GM18505 (cell line): Measurements from ENCODE around the gene LRP2.

Experiments used
- ATAC-seq: cut with Tn5 transposase; IDR thresholded peaks from one replicate; pipeline ENCODE4 v1.9.1; 2021; ENCODE audit not compliant: unreplicated experiment
- POLR2A ChIP-seq: IDR thresholded peaks from 4 replicates; pipeline ENCODE4 v1.6.1; 2011; ENCODE audit warnings: borderline replicate concordance; ENCODE audit not compliant: insufficient read depth, insufficient read length; ENCODE audit errors: extremely low read depth

Gene LRP2

GRCh38 chr2:169225233-169225750, 137.0 kb downstream of the LRP2 start:
- no peak for ATAC-seq
- TF ChIP-seq POLR2A, result no peak

DNA sequence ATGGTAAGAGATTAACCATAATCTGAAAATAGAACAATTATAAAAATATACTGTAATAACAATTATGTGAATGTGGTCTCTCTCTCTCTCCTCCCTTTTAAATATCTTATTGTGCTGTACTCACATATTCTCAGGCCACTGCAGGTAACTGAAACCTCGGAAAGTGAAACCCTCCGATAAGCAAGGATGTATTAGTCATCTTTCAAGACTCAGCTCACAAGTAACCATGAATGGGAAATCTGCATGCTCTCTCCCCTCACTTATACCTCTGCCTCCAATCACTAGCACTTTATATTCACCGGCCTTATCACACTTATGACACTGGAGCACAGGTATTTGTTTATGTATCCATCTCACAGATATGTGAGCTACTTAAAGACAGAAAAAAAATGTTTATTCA, 139.7 kb downstream of the LRP2 start:
- no peak for ATAC-seq
- TF ChIP-seq POLR2A, result no peak

GRCh38 chr2:169221745-169222369, 140.5 kb downstream of the LRP2 start:
- no peak for TF ChIP-seq POLR2A

DNA sequence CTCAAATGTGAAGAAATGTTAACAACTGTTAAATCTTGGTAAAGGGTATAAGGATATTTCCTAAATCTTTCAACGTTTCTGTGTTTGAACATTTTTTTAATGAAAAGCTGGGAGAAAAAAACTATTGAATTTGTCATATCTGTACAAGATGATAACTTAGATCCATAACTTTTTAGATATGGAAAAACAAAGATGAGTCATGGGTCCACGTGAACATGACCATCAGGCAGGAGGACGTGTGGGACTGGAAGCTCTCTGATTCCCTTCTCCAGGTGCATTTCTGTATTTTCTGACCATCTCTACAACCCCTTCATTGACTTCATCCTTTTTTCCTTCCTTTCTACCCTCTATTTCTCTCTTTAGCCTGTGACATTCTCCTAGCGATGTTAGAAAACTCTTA, 151.4 kb downstream of the LRP2 start:
- no peak for TF ChIP-seq POLR2A
- ATAC-seq, result no peak

More at GRCh38 chr2:169221745-169222369, 140.5 kb downstream of the LRP2 start:
- ATAC-seq, result no peak

GRCh38 chr2:169208026-169208425, 154.3 kb downstream of the LRP2 start:
- ATAC-seq, result no peak
- TF ChIP-seq POLR2A, result no peak

DNA sequence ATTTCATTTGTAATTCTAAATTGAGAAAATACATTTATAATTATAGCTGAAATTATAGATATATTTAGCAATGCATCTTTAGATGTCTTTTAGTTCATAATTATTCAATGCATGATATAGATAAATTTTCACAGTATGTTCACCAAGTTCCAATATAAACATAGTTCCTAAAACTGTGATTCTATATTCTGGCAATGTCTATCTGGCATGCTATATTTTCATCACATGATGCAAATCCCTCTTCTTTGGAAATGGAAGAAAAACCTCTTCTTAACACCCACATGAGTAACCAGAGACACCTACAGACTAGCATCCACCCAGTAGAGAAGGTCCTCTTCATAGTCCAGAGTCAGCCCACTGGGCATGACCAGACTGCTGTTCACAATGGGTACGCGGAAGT, 157.2 kb downstream of the LRP2 start:
- no peak for ATAC-seq
- no peak for TF ChIP-seq POLR2A

- TF ChIP-seq POLR2A, result no peak
- ATAC-seq, result no peak
Measured at GRCh38 chr2:169203952-169204351, 158.4 kb downstream of the LRP2 start.

DNA sequence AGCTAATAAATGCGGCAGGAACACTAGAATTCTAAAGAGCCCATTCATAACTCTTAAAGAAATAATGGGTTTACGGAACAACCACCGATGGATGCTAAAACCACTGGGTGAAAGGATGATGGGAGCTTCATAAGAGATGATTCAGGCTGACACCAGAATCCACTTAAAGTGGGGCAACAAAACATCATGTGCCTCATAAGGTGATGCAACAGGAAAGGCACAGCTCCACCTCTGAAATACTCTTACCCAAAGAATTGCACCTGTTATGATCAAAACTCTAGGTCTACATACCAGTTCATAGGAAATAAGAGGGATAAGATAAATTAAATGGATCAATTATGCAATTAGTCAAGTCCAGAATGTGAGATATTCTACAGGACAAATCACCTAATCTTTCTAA, 161.6 kb downstream of the LRP2 start:
- no peak for ATAC-seq
- TF ChIP-seq POLR2A, result no peak

DNA sequence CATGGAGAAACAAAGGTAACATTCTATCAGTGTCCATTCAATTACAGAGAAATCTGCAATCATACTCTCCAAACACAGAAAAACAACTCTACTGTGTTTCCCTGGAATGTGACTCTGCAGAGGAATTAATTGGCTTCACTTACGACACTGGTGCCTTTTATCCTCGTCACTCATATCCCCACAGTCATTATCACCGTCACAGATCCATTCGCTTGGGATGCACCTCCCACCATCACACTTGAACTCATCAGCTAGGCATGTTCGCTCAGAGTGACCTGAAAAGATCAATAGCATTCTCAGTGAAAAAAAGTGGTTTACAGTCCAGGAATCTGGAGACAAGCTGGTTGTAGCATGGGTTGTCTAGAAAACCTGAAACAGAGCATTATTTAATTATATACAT, 168.7 kb downstream of the LRP2 start:
- no peak for TF ChIP-seq POLR2A
- ATAC-seq, result no peak

- no peak for ATAC-seq
- no peak for TF ChIP-seq POLR2A
Measured at GRCh38 chr2:169190197-169190775, 172.0 kb downstream of the LRP2 start.

DNA sequence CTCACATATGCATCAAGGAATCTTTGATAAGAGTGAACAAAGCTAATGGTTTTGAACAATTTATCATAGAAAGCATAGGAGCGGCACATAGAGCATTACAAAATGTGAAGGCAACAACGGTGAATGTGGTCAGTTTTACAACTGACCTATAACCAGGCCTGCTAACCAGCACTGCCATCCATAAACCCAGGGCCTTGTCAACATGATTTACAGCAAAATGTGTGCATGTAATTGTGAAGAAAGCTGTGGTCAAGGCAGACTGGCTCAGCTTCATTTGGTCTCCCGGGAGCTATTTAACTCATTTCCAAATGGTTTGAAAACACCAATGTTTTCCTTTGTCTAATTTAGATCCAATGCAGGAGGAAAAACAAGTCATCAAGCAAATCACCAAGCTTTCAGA, 173.2 kb downstream of the LRP2 start:
- ATAC-seq, result no peak
- TF ChIP-seq POLR2A, result no peak

DNA sequence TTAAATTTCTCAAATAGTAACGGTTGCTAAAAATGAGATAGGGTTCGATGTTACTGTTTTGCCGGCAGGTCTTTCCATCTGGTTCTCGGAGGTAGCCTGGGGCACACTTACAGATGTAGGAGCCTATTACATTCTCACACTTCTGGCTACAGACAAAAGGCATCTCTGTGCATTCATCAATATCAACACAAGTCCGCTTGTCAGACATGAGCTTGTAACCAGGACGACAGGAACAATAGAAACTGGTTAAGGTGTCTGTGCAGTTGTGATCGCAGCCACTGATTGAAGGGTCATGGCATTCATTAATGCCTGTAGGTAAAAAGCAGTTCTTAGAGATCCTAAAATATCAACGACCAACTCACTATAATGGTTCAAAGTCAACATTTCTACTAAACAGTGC, 176.6 kb downstream of the LRP2 start:
- no peak for TF ChIP-seq POLR2A
- no peak for ATAC-seq

DNA sequence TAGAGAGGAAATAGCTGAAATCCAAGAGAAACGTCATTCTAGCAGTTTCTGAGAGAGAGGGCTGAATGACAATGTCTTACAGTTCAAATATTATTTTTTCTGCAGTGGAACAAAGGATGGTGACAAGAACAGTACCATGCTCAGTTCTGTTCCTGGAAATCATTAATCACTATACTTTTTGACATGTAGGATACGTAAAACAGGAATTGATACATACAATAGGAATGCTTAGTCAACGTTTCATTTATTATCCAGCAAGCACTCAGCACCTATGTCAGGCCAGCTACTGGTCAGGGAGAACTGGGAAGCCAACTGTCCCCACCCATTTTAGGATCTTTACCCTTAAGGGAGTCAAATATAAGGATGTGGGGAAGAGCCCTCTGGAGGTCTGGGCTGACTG, 178.3 kb downstream of the LRP2 start:
- no peak for ATAC-seq
- TF ChIP-seq POLR2A, result no peak

GRCh38 chr2:169182573-169182972, 179.8 kb downstream of the LRP2 start:
- TF ChIP-seq POLR2A, result no peak
- ATAC-seq, result no peak
